Stimulated activated CD8-positive, alpha-beta memory T cell treated with anti-CD3 and anti-CD28 coated beads, Interleukin-12 subunit alpha, Interleukin-12 subunit beta, amount 100 ng/mL, for 24 hours (primary cell): Measurements from ENCODE around the gene NME2.

Source experiments
- DNase-seq: peaks from one replicate; pipeline ENCODE4 v3.0.0-alpha.2; 2020; ENCODE audit errors: extremely low read depth

Gene NME2

DNA sequence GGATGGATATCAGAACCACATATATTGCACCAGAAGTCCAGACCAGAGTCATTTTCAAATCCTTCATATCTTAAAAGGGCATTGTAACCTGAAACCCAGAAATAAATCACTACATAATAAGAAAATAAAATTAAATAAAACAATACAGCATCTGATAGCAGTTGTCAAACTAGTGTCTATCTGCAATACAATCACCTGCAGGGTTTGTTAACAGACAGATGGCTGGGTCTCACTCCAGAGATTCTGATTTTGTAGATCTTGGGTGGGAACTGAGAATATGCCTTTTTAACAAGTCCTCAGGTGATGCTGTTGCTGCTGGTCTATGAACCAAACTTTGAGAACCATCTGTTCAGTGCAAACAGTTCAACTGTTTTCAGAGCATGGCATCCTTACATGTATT lies 37.6 kb downstream of the NME2 start:
- no peak for DNase-seq

DNA sequence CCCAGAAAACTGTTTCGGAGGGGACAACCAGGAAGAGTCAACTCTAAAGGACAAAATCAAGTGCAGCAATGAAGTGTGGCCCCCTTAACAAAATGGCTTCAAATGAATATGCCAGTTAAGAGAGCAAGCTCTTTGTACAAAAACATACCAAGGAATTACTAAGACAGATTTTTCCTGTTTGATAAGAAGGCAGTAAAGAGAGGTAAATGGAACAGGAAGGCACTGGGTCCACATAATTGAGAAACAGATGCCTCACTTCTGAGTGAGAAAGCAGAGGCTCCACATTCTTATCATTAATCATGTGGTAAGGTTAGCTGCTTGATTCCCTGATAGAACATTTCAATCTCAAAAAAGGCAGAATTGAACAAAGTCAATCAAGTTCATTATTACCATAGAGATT lies 48.7 kb downstream of the NME2 start:
- DNase-seq: no peak

DNA sequence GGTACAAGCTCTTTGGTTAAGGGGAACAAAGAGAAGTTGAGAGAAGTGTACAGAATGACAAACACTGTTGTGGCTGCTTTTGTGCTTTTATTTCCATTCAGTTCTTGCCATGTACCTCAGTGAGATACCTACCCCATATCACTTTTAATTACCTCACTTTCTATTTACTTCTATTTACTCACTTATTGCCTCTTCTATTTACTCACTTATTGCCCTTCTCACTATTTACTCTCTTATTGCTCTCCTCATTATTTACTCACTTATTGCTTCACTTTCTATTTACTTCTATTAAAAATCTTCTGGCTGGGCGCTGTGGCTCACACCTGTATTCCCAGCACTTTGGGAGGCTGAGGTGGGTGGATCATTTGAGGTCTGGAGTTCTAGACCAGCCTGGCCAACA lies 51.7 kb downstream of the NME2 start:
- DNase-seq: no peak

DNA sequence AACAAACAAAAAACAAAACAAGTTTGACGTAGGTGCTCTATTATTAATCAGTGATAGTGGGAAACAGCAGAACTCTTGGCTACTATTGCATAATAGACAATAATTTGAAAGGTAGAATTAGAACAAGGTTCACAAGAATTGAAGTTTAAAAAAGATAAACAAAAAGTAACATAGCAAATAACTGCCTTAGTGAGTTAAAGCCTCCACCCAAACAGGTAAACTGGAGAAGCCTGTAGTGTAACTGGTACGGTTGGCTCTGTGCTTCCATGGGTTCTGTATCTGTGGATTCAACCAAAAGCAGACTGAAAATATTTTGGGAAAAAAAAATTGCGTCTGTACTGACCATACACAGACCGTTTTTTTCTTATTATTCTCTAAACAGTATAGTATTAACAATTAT lies 55.1 kb downstream of the NME2 start:
- no peak for DNase-seq
